A204.1 (cell line): ENCODE data around the gene LPGAT1.

Experiments
- FAIRE-seq: peaks from 2 replicates; lab custom pipeline; 2012; peaks lifted over from hg19 to GRCh38; lab: Jason Lieb, UNC

The LPGAT1 gene

DNA sequence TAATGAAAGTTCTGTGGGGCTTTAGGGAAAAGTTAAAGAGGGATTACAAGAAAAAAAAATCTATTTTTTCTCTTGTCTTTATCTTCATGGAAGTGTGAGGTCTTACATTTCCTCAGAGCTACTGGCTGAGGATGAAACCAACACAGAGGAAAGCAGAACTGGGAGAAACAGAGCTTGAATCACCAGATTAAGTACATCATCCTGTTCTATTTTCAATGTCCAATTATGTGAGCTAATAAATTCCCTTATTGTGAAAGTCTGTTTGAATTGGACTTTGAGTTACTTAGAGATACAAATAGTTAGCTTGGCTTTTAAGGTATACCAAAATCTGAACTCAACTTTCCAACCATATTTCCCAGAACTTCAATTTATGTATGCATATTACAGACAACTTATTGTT is 69.2 kb downstream of the LPGAT1 start:
- no peak for FAIRE-seq

DNA sequence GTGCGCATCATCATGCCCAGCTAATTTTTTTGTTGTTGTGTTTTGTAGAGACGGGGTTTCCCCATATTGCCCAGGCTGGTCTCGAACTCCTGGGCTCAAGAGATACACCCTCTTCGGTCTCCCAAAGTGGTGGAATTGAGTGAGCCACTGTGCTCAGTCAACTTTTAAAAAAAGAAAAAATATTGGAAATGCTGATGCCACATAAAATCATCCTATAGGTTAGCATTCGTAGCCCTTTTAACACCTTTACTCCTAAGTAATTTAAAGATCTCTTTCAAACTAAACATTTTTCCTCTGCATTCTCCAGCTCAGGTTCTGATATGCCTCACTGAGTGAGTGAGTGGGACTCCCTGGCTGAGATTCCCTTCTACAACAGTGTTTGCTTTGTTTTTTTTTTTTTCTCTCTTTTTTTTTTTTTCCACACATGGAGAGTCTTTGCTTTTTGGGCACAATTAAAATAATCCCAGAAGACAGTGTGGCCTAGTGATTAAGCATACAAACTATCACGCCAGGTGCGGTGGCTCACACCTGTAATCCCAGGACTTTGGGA is 74.0 kb downstream of the LPGAT1 start:
- no peak for FAIRE-seq

DNA sequence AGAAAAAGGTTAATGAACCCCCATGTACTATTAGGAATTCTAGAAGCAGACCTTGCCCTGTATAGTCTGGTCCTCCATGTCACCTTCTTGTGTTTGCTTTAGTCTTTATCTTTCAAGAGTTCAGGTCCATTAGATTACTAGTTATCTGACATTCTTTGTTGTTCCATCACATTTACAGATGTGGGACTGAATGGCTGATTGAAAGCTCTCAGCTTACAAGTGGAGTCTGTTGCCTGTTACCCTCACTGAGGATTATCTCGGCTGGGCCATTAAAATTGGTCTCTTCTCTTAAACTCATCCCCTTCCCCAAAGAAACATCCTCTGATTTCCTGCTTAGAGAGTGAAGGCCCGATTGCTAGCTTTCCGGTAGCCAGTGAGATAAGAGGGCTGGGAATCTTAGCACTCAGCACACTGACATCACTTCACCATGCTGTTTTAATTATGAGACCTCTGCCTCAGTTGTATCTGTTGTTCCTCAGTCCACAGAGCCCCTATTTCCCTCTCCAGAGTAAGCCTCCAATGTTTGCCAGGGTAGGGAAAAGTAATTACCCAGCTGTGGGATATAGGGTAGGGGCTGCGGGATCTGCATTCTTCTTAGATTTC is 76.8 kb downstream of the LPGAT1 start:
- no peak for FAIRE-seq

DNA sequence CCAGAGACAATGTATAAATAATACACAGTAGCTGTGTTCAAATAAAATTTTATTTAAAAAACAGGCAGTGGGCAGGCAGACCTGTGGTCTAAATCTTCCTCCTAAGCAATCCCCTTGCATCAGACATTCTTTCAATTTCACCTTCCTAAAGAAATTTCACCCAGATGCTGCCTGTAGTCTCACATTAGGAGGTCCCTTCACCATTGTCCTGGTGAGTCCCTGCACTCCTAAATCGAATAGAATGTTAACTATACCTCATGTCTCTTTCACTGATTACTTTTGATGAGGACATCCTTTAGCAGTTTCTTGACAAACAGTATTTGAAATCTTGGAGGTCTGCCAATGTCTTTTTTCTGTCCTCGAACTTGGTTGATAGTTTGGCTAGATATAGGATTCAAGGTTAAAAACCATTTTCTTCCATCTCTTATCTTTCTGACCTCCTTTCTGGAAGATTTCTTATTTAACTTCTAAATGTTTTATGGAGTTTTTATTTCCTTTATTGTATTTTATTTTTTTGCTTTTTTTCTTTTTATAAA is 77.5 kb downstream of the LPGAT1 start:
- no peak for FAIRE-seq

DNA sequence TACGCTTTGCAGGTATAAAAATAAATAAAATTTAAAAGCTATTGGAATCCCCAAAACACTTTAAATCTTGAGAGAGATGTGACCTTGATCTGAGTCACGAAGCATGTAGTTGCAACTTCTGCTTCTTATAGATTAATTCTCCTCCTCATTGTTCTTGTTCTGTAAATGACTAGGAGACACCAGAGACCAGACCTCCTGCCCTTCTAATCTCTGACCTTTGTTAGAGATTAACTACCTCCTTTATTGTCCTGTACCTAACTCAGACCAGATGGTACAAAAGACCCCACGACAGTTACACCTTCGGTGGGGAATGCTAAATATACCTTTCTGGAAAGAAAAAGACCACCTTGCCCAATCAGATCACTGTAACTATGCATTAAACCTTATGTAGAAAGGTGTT is 78.2 kb downstream of the LPGAT1 start:
- FAIRE-seq: no peak

DNA sequence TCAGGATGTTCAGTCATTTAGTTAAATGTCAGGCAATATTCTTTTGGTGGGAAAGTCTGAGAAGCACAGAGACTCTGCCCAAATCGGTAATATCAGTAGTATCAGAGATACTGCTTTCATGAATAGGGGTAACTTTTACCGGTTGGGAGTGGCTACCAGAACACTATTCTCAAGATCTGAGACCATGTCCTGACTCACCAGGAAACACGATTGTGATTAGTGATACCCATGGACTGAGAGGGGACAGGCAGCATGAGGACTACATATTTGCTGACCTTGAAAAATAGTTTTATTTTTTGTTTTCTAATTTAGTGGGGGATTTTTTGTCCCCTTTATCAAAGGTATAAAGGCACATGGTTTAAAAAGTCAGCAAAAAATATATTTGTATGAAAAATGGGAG is 79.1 kb downstream of the LPGAT1 start:
- FAIRE-seq: no peak

DNA sequence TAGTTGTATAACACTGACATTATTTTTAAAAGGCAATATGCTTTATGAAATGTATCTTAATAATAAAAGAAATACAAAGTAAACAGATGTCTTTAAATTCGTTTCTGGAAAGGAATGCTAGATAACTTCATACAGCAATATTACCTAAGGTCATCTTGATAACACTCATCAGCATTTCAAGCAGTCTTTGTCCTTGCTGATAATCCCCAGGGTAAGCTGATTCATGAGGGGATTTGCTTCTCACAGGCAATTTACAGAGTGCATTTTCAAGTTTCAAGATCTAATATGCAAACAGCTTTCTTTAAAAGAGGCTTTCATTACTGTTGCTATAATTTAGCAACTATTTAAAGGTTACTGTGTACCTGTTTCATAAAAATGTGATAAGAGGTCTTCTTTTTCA is 80.0 kb downstream of the LPGAT1 start:
- FAIRE-seq: no peak

DNA sequence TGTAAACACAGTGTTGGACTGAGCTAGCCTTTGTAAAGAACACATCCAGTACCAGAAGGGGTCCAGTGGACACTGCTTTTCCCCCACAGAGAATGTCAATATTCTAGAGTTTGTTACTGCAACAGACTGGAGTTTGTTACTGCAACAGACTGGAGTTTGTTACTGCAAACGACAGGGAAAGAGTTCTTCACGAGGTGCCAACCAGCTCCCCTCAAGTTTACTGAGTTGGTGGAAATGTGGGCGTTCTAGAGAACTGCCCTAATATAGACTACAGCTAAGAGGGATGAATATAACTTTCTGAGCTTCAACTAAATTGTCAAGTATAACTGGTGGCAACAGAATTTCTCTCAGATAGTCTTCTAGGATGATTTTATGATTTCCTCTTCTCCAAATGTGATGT is 81.3 kb downstream of the LPGAT1 start:
- no peak for FAIRE-seq

DNA sequence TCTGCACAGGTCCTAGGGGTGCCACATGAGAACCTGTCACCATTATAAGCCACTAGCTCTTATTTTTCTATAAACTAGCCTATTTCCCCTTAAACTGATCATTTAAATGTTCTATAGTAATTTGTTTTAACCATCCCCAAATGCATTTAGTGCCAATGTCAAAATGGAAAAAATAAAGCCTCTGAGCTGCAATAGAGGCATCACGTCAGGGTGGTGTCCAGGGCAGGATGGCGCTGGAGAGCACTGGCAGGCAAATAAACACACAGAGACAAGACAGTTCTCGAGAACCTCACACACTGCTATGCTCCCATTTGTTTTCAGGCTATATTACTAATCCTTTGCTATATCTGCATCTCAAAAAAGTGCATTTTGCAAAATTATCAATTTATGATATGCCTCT is 81.8 kb downstream of the LPGAT1 start:
- no peak for FAIRE-seq

DNA sequence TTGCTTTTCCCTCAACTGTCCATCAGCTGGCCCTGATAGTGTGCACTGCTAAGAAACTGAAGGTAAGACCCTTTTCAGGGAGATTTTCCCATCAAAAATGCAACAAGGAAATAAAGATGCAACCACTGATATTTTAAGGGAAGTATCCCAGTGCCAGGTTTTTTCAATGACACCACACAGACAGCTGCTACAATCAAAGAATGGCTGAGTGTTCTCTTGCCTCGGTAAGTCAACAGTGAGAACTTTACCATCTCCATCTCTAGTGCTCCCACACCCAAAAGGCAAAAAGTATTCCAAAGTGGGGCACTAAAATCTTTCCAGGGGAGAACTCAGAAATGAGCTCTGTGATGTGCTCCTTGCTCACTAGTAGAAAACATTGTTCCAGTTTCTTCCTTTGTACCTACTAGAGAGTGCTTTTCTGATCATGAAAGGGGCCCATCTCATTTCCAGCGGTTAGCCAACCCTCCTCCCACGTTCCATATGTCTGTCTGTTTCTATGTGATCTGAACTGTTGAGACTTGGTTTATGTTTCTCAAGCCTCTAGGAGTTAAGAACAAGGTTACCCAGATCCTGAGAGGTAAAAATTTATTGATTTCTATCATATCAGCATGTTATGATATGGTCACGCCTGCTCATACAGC is 87.6 kb downstream of the LPGAT1 start:
- no peak for FAIRE-seq

DNA sequence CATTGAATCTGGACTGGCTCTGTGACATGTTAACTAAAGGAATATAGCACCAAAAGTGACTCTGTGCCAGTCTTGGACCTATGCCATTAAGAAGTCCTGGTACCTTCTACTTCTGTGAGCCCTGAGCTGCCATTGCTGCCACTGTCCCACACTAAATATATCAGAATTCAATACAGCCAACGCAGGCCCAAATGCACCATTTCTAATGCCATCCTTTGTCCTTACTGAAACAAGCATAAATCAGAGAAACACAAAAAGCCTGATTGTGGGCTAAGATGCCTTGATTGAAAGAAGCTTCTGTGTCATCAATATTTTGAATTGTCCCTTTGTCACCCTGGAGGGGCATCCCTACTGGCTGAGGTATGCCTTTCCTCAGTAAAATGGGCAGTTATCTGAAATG is 88.3 kb downstream of the LPGAT1 start:
- FAIRE-seq: no peak

DNA sequence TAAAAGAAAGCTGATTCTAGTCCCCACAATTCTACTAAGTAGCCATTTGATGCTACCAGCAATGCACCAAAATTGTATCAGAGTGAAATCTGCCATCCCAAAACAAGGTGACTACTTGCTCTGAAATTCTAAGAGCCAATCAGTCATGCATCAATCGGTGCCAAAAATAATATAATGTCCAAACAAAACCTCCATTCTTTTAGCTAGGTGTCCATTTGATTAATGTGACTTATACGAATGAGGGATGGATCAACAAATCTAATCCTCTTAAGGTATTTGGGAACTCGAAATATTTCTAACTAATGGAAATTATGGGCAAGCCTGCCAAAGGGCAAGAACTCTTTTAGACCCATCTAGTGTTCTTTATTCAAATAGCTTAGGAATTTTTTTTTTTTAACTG is 88.8 kb downstream of the LPGAT1 start:
- no peak for FAIRE-seq

DNA sequence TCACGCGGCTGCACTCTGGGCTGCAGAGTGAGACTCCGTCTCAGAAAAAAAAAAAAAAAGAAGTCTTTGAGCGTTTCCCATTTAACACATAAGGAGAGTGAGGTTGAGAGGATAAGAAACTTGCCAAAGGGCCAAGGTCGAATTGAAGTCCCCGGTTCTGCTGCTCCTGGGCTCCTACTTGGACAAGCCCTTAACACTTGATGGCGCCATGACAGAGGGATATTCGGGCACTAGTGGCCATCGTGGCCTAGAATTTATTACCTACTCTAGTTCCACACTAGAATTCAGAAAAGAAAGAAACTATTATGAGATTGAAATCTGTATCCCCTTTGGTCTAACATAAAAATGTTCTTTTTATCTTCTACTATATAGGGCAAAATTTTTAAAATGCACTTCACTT is 89.4 kb downstream of the LPGAT1 start:
- FAIRE-seq: no peak

DNA sequence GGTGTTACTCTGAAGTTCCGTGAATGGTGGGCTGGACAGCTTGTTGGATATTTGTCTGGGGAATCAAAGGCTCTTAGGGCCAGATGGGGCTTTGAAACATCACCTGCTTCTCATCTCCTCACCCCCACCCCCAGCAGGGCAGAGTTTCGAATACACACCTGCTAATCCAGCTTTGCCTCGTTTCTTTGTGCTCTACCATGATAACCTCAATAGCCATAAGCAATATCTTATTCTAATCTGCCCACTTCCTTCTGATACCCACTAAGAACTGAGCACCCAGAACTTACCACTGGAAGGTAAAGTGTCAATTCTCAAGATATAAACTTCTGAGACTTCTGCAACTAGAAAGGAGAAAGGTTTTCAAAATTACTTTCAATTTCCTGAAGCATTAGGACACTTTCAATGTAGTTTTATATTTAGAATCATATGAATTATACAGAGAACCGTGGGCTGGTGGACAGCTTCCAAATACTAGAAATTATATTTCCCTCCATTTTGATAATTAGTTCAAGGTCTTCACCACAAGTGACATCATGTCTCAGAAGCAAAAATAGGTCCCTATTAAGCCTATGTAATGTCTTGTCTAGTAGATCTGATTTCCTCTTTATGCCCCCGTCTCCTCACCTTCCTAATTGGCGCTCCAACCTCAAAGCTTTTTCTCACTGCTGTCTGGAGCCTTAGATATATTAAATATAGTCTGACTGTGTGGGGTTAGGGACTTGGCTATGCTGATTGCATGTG is 90.7 kb downstream of the LPGAT1 start:
- FAIRE-seq: no peak

DNA sequence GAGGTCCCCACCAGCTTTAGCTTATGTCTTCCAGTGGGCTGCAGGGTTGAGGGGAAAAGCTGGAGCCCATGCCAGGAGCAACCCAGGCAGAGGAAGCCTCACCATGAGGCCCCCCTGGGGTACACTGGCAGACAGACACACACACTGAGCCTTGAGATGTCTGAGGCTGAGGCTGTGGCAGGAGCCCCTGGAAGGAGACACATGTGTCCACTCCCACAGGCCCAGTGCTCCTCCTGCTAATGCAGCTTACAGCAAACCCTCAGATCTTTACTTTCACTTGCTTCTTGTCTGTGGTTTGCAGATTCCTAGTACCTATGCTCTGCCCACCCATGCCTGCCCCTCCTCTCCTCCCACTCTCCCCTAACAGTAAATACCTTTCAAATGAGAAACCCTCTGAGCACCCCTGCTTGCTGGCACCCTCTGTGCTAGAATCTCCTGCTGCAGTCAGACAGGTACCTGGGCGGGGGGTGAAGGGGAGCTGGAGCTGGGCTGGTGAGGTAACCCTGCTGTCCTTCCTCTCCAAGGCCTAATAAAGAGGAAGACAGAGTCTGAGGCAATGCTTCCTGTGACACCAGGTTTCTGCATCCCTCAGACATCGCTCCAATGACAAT is 91.8 kb downstream of the LPGAT1 start:
- FAIRE-seq: no peak

DNA sequence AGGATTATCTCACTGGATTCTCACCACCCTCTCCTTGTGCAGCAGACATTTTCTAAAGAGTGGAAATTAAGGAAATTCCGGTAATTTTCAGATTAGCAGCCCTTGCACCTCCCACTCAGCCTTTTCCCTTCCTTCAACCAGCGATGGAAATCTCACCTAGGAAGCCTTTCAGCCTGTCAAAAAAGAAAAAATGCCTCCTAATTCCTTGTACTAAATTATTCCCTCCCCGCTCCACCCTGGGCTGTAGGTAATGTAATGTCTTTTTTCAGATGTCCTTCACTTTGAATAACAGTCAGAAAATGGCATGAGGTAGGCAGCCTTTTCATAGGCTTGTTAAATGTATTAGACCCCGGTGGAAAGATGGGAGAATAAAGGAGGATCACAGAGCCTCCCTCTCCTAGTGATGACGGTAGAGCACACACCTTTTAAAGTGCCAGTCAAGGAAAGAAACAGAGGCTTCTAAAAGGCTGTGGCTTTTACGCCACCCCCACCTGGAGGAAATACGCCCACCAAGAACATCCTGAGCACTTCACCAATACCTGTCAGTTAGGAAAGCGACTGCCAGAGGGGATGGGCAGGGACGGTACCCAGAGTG is 92.4 kb downstream of the LPGAT1 start:
- FAIRE-seq: no peak

DNA sequence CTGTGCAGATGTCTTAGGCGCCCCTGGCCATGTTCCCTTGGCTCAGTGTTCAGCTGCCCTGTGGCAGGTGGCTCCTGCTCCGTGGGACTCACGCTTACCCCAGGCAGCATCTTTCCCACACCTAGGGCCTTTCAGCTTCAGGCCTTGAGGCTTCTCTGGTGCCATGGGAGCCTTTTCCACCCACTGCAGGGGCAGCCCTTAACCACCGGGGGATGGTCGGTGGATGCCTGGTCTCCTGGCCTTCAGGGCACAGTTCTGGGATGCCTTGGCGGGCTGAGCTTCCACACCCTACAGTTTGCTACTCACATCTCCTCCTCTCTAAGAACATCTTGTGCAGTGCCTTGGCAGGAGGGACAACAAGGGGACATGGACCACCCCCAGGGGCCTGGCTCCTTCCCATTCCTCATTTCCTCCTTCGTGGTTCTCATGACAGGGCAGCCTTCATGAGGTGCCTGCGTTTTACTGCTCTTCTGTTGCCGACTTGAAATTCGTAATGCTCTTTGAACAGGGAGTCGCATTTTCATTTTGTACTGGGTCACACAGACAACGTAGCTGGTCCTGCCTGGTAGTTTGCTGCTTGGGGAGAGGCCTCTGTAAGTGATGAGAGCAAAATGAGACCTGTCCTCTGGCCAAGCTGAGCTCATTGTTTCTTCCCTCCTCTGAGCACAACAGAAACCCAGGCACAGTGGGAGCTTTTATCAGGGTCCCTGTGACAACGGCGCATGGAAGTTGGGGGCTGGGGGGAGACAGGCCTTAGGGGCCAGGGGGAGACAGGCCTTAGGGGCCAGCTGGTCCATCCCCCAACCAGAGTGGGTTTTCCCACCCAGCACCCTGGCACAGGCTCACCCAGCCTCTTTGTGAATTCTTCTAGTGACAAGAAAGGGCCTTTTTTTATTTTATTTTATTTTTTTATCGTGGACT is 93.2 kb downstream of the LPGAT1 start:
- FAIRE-seq: no peak

DNA sequence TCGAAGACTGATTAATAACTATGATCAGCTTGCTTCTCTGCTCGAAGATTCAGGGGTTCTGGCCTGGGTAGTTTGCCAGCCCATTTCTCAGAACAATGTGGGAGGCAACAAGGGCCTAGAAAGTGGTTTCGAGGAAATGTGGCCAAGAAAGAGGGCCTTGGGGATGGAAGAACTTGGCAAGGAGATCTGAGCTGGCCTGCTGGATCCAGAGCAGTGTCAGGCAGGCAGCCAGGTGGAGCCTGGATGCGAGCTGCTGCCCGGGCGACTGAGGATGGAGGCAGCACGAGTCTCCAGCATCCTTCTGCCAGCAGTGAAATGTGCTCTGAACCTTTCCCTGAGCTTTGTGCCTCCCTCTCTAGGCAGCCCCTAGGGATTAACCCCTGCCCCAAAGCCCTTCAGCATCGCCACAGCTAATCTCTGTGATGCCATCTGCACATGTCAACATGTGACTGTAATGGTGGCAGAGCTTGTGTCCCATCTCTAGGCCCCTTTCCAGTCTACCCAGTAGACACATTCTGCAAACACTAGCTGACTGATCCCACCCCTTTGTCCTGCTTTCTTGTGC is 94.1 kb downstream of the LPGAT1 start:
- peak; percentile 23 for FAIRE-seq

DNA sequence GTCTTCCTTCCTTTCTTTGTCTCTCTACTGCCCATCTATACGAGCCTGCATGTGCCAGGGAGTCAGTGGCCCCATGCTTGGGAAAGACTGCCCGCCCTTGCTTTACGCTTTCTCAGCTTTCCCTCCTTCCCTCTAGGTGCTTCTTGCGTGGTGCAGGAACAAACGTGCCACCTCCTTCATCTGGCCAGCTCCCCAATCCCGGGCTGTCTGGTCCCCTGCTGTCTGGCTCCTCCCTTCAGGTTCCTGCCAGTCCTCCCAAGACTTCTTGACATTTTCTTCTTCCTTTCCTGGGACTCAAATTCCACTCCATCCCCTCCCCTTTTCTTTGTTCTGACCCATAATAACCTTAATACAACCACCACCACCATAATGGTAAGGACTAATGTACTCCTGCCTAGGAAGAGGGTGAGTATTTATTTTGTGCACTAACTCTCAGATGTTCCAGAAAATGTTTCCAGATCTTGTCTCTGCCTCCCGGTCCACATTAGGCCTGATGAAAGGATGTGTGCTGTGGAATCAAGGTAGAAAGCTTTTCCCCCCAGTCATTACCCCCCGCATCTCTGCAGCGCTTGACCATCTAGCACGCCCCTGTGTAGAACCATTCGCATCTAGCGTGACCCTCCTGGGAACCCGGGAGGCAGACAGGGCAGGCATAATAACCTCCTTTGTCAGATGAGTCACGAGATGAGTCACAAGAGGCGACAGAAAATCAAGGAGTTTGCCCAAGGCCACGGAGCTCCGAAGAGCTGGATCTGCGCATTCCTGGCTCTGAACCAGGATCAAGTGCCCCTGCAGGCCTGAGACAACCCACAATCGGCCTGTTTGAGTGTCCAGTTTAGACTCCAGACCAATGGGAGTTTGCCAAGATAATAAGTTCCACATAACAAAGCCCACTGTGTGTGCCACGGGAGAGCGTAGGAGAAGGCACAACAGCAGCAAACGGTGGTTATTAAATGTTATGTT is 95.1 kb downstream of the LPGAT1 start:
- FAIRE-seq: peak; percentile 96

DNA sequence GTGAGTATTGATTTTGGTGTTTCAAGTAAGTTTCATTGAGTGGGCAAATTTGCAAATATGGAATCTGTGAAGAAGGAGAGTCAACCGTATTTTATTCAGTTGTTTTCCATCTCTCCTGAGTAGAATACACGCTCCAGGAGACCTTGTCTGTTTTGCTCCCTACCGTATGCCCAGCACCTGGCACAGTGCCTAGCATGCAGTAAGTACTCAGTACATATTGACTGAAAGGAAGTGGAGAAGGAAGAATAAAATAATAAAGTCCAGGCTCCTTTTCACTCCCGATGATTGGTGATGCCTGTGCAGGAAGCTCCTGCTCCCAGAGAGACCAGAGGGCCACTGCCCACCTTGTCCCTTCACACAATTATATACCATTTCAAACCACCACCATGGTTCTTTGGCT is 95.8 kb downstream of the LPGAT1 start:
- no peak for FAIRE-seq
